Duodenal mucosa (tissue), 2 donors: ENCODE measurements around the gene NOTCH1.
"Not testable (repeated sequence)": the region's sequence is repeated elsewhere in the genome, so short reads cannot be mapped to it uniquely, and the experiment has no call there.

ENCODE experiments used
- H3K27ac ChIP-seq: one replicate; pipeline ENCODE4 v1.7.0; 2013; ENCODE audit warnings: low read depth, low read length
- H3K27me3 ChIP-seq, 2 donors: one replicate each; pipeline ENCODE4 v1.7.0; 2013; ENCODE audit warnings: low read length in 2 of 2, control low read depth in 1 of 2; ENCODE audit not compliant: insufficient read depth in 2 of 2, control insufficient read depth in 1 of 2
- H3K36me3 ChIP-seq, 2 donors: one replicate each; pipeline ENCODE4 v1.7.0; 2013; ENCODE audit warnings: low read length in 2 of 2, control low read depth in 1 of 2; ENCODE audit not compliant: insufficient read depth in 2 of 2, control insufficient read depth in 1 of 2
- H3K4me1 ChIP-seq, 2 donors: one replicate each; pipeline ENCODE4 v1.7.0; 2013; ENCODE audit warnings: low read length in 2 of 2, control low read depth in 1 of 2; ENCODE audit not compliant: insufficient read depth in 2 of 2, control insufficient read depth in 1 of 2
- H3K4me3 ChIP-seq, 2 donors: one replicate each; pipeline ENCODE4 v1.7.0; 2013; ENCODE audit warnings: low read length in 2 of 2, low read depth in 1 of 2
- H3K9ac ChIP-seq, 2 donors: one replicate each; pipeline ENCODE4 v1.7.0; 2013; ENCODE audit warnings: low read length in 2 of 2, low read depth in 1 of 2
- H3K9me3 ChIP-seq, 2 donors: one replicate each; pipeline ENCODE4 v1.7.0; 2013; ENCODE audit warnings: low read length in 2 of 2, control low read depth in 1 of 2; ENCODE audit not compliant: control insufficient read depth in 1 of 2

The NOTCH1 gene

DNA sequence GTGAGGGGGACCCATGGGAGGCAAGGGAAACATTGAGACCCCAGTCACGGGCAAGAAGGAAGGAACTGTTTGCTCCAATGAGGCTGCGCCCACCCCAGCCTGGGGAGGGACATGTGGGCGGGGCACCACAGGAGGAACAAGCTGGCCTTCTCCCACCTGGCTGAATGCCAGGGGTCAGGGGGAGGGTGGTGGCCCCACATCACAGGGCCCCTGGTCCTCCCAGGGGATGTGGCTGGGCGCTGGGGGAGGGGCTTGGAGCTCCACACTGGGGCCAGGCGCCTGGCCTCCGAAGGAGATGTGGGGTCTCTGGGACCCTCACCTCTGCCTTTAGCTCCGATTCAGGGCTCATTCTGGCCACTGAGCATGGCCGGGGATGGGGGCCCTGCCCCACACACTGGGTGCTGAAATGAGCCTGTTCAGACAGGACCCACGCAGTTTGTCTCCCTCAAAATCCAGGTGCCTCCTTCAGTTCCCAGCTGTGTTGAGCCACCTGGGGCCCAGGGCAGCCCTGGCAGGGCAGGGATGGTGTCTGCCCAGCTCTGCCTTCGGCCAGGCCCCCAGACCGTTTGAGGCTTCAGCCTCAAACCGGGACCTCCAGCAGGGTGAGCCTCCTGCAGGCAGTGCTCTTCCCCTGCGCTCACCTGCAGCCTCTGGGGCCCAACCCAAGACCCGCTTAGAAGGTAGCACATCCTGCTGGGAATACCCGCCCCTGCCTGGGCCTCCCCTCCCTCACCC lies 33.2 kb upstream of the NOTCH1 start:
- Histone ChIP-seq H3K36me3 (no peaks in the 10 kb centered on the region), H3K4me1 (no peaks in the 10 kb centered on the region), H3K9ac (no peak overlapping the region), H3K27ac (no peak overlapping the region), H3K27me3 (no peaks in the 10 kb centered on the region), H3K9me3 (no peaks in the 10 kb centered on the region), H3K4me3 (no peak overlapping the region)

DNA sequence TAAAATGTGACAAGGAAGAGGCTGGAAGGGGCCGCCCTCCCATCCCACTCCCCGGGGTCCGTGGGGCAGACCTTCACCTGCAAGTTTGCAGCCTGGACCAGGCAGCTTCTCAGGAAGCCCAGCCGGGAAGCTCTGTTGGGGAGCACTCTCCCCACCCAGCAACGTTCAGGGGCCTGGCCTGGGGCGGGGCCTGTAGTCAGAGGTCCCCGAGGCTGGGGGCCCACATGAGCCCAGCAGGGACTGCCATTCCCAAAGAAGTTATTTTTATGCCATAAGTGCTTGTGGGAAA lies 32.7 kb upstream of the NOTCH1 start:
- no peaks in the 10 kb centered on the region for H3K27me3 ChIP-seq
- H3K36me3 ChIP-seq, result no peaks in the 10 kb centered on the region
- H3K4me3 ChIP-seq, result no peak overlapping the region
- H3K9me3 ChIP-seq, result no peaks in the 10 kb centered on the region
- no peak overlapping the region for H3K27ac ChIP-seq
- no peak overlapping the region for H3K9ac ChIP-seq
- no peaks in the 10 kb centered on the region for H3K4me1 ChIP-seq

GRCh38 chr9:136577941-136578625 lies 32.2 kb upstream of the NOTCH1 start:
- no peak overlapping the region for H3K9ac ChIP-seq
- no peak overlapping the region for H3K4me3 ChIP-seq
- no peaks in the 10 kb centered on the region for H3K9me3 ChIP-seq
- H3K36me3 ChIP-seq, result no peaks in the 10 kb centered on the region
- no peak overlapping the region for H3K27ac ChIP-seq
- no peaks in the 10 kb centered on the region for H3K4me1 ChIP-seq
- no peaks in the 10 kb centered on the region for H3K27me3 ChIP-seq

- Histone ChIP-seq H3K4me3 (no peak overlapping the region), H3K4me1 (no peaks in the 10 kb centered on the region), H3K9me3 (no peaks in the 10 kb centered on the region), H3K9ac (no peak overlapping the region), H3K27me3 (no peaks in the 10 kb centered on the region), H3K36me3 (no peaks in the 10 kb centered on the region), H3K27ac (no peak overlapping the region)
Measured at GRCh38 chr9:136576269-136576626, 30.4 kb upstream of the NOTCH1 start.

DNA sequence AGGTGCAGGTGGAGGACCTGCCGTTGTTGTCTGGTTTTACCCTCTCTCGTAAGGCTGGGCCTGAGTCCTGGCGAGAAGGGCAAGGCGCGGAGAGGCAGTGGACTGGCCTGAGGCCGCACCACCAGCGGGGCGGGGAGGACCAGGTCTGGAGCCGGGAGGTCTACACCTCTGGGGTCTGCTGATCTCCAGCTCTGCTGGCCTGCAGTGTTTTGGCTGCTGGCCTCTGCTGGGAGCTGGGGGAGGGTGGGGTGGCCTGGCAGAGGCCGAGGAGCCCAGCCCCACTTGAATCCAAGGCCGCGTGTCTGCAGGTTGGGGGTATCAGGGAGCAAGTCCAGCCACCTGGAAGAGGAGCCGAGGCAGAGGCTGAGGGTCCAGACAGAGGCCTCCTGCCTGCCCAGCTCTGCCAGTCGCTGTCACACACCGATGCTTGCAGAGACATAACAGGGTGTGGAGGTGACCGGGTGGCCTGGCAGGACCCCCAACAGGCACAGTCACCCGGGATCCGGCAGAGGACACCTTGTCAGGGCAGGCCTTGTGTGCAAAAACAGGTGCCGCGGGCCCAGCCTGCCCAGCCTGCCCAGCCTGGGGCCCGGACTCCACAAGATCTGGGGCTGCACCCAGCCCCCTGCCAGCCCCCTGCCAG lies 29.9 kb upstream of the NOTCH1 start:
- no peak overlapping the region for H3K9ac ChIP-seq
- no peak overlapping the region for H3K27ac ChIP-seq
- H3K4me1 ChIP-seq, result no peaks in the 10 kb centered on the region

GRCh38 chr9:136574606-136575005 lies 28.8 kb upstream of the NOTCH1 start:
- not testable (repeated sequence) for H3K4me3 ChIP-seq, H3K36me3 ChIP-seq, H3K27ac ChIP-seq, H3K4me1 ChIP-seq, H3K9me3 ChIP-seq, H3K27me3 ChIP-seq, H3K9ac ChIP-seq

More for the DNA sequence above, 29.9 kb upstream of the NOTCH1 start:
- no peaks in the 10 kb centered on the region for H3K27me3 ChIP-seq
- H3K9me3 ChIP-seq, result no peaks in the 10 kb centered on the region
- H3K36me3 ChIP-seq, result no peaks in the 10 kb centered on the region
- H3K4me3 ChIP-seq, result no peak overlapping the region

GRCh38 chr9:136572828-136573625 lies 27.2 kb upstream of the NOTCH1 start:
- Histone ChIP-seq H3K27me3 (no peaks in the 10 kb centered on the region), H3K27ac (no peak overlapping the region), H3K9ac (no peak overlapping the region), H3K9me3 (no peaks in the 10 kb centered on the region), H3K36me3 (no peaks in the 10 kb centered on the region), H3K4me3 (no peak overlapping the region), H3K4me1 (peaks cover 0 to 5% of the 10 kb centered on the region in 2 donors)

GRCh38 chr9:136572003-136572827 lies 26.4 kb upstream of the NOTCH1 start:
- H3K4me3 ChIP-seq, result no peak overlapping the region
- H3K4me1 ChIP-seq, result peaks cover 0 to 10% of the 10 kb centered on the region in 2 donors
- no peak overlapping the region for H3K27ac ChIP-seq
- H3K9me3 ChIP-seq, result no peaks in the 10 kb centered on the region
- H3K27me3 ChIP-seq, result no peaks in the 10 kb centered on the region
- H3K36me3 ChIP-seq, result no peaks in the 10 kb centered on the region
- no peak overlapping the region for H3K9ac ChIP-seq

DNA sequence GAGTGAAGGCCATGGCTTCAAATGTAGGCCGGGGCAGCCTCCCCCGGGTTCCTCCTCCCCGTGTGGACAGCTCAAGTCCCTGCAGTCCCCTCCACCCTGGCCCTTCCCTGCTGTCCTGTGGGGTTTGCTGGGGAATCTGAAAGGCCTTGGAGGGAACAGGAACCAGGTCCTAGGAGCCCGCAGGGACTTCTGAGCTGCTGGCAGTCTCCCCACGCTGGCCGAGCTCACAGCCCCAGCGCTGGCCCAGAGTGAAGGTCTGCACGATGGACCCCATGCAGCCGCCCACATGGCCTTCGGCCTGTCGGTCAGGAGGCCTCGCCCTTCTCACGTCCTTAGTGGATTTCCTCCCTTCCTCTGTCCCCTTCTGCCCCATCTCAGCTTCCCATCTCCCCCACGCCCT lies 25.7 kb upstream of the NOTCH1 start:
- Histone ChIP-seq H3K36me3 (no peaks in the 10 kb centered on the region), H3K4me1 (peaks cover 0 to 10% of the 10 kb centered on the region in 2 donors), H3K27ac (no peak overlapping the region), H3K4me3 (no peak overlapping the region), H3K9me3 (no peaks in the 10 kb centered on the region), H3K27me3 (no peaks in the 10 kb centered on the region), H3K9ac (no peak overlapping the region)
